ENCODE results near the gene IQCM.

GRCh38 chr4:149684516-149684915, 131.1 kb downstream of the IQCM start:
- no peak for TF ChIP-seq USF1 (CRISPR knock-in tag; IDR thresholded peaks at IDR 0.05)
- no peak for TF ChIP-seq USF2 (CRISPR knock-in tag; IDR thresholded peaks at IDR 0.05)
- no peak for TF ChIP-seq CTCF (IDR thresholded peaks at IDR 0.05)
- TF ChIP-seq CREM (CRISPR knock-in tag; IDR thresholded peaks at IDR 0.05): no peak
- no peak for TF ChIP-seq E2F4 (CRISPR knock-in tag; IDR thresholded peaks at IDR 0.05; ENCODE audit: borderline replicate concordance, low read depth)
- no peak for TF ChIP-seq ESRRA (CRISPR knock-in tag; IDR thresholded peaks at IDR 0.05; ENCODE audit: borderline replicate concordance)
- TF ChIP-seq IRF2 (CRISPR knock-in tag; IDR thresholded peaks at IDR 0.05; ENCODE audit: borderline replicate concordance, low read depth): no peak
- no peak for TF ChIP-seq GABPB1 (CRISPR knock-in tag; IDR thresholded peaks at IDR 0.05)
- TF ChIP-seq ZNF232 (CRISPR knock-in tag; IDR thresholded peaks at IDR 0.05): no peak
- TF ChIP-seq TEAD4 (CRISPR knock-in tag; IDR thresholded peaks at IDR 0.05): no peak
- TF ChIP-seq ZNF121 (CRISPR knock-in tag; IDR thresholded peaks at IDR 0.05): no peak
- no peak for TF ChIP-seq TCF7 (CRISPR knock-in tag; IDR thresholded peaks at IDR 0.05; ENCODE audit: low read depth)
- no peak for TF ChIP-seq ELF4 (CRISPR knock-in tag; IDR thresholded peaks at IDR 0.05; ENCODE audit: low read depth)
- no peak for TF ChIP-seq NR2C2 (CRISPR knock-in tag; IDR thresholded peaks at IDR 0.05)
